Right kidney (tissue), 1 donor: ENCODE measurements around the gene VAV1.
"Not testable (repeated sequence)": the region's sequence is repeated elsewhere in the genome, so short reads cannot be mapped to it uniquely, and the experiment has no call there.

Experiments
- DNase-seq: peaks from one replicate; pipeline ENCODE4 v3.0.0-alpha.2; 2016

The VAV1 gene

GRCh38 chr19:6737873-6738786, 34.4 kb upstream of the VAV1 start:
- DNase-seq, result peak; percentile 78

- peak; percentile 82 for DNase-seq
These were observed 33.6 kb upstream of the VAV1 start for GRCh38 chr19:6738787-6739389.

- DNase-seq, result no peak
These were observed 33.1 kb upstream of the VAV1 start, which contains the start of gene TRIP10 for GRCh38 chr19:6739390-6739882. Gene TRIP10 (plus strand): TSS chr19:6739680. CDS start chr19:6739762, 82 bp downstream.

- DNase-seq, result peak; percentile 78
These were observed 32.5 kb upstream of the VAV1 start for GRCh38 chr19:6739883-6740588.

- DNase-seq, result peak; percentile 68
These were observed 31.7 kb upstream of the VAV1 start for GRCh38 chr19:6740589-6741343.

- no peak for DNase-seq
These were observed 29.4 kb upstream of the VAV1 start for GRCh38 chr19:6743066-6743465.

GRCh38 chr19:6743714-6744380, 28.7 kb upstream of the VAV1 start:
- no peak for DNase-seq

- peak; percentile 58 for DNase-seq
These were observed 27.9 kb upstream of the VAV1 start for GRCh38 chr19:6744381-6745301.

- DNase-seq, result no peak
These were observed 26.5 kb upstream of the VAV1 start for GRCh38 chr19:6745965-6746364.

- not testable (repeated sequence) for DNase-seq
These were observed 24.0 kb upstream of the VAV1 start for GRCh38 chr19:6748543-6748942.

- DNase-seq, result no peak
These were observed 22.4 kb upstream of the VAV1 start for GRCh38 chr19:6750062-6750461.

GRCh38 chr19:6751189-6751588, 21.3 kb upstream of the VAV1 start:
- DNase-seq, result no peak

- peak; percentile 62 for DNase-seq
These were observed 20.0 kb upstream of the VAV1 start for GRCh38 chr19:6752256-6753177.

- DNase-seq, result peak; percentile 76
These were observed 19.1 kb upstream of the VAV1 start for GRCh38 chr19:6753178-6754031.

- no peak for DNase-seq
These were observed 18.4 kb upstream of the VAV1 start for GRCh38 chr19:6754136-6754535.

- DNase-seq, result no peak
These were observed 17.6 kb upstream of the VAV1 start for GRCh38 chr19:6754653-6755463.

GRCh38 chr19:6760606-6761005, 11.9 kb upstream of the VAV1 start:
- no peak for DNase-seq
